H9 (cell line): Measurements from ENCODE around the gene HNRNPLL. TPM values are rescaled to one million over a fixed set of nuclear protein-coding genes. Genes with fewer than 3 reads are reported as not detected.

Experiments
- DNase-seq: peaks from one replicate; pipeline ENCODE4 v3.0.0-alpha.2; 2017
- H2AFZ ChIP-seq: one replicate; pipeline ENCODE4 v1.6.1; 2013; ENCODE audit warnings: mild to moderate bottlenecking, low read length, control low read depth, moderate library complexity
- H2AK5ac ChIP-seq: 2 replicates; pipeline ENCODE4 v1.6.1; 2013; ENCODE audit warnings: low read length, control low read depth, mixed read lengths; ENCODE audit not compliant: insufficient read length
- H2BK120ac ChIP-seq: one replicate; pipeline ENCODE4 v1.6.1; 2013; ENCODE audit warnings: low read depth, mild to moderate bottlenecking, low read length, control low read depth, inconsistent platforms; ENCODE audit not compliant: poor library complexity, severe bottlenecking
- H2BK12ac ChIP-seq: 2 replicates; pipeline ENCODE4 v1.6.1; 2013; ENCODE audit warnings: low read length, control low read depth, mixed read lengths, low read depth; ENCODE audit not compliant: insufficient read length
- H2BK15ac ChIP-seq: 2 replicates; pipeline ENCODE4 v1.6.1; 2013; ENCODE audit warnings: low read depth, low read length, control low read depth
- H2BK20ac ChIP-seq: one replicate; pipeline ENCODE4 v1.6.1; 2013; ENCODE audit warnings: low read depth, mild to moderate bottlenecking, low read length, control low read depth, inconsistent platforms; ENCODE audit not compliant: poor library complexity, severe bottlenecking
- H2BK5ac ChIP-seq: 2 replicates; pipeline ENCODE4 v1.6.1; 2013; ENCODE audit warnings: low read length, control low read depth, mixed read lengths; ENCODE audit not compliant: insufficient read length
- H3K14ac ChIP-seq: 2 replicates; pipeline ENCODE4 v1.6.1; 2013; ENCODE audit warnings: low read length, control low read depth; ENCODE audit not compliant: insufficient read depth
- H3K18ac ChIP-seq: 2 replicates; pipeline ENCODE4 v1.6.1; 2013; ENCODE audit warnings: low read depth, mild to moderate bottlenecking, mixed read lengths, low read length, control low read depth; ENCODE audit not compliant: insufficient read length
- H3K23ac ChIP-seq: 2 replicates; pipeline ENCODE4 v1.6.1; 2013; ENCODE audit warnings: low read length, control low read depth, mixed read lengths, low read depth; ENCODE audit not compliant: insufficient read length
- H3K23me2 ChIP-seq: 2 replicates; pipeline ENCODE4 v1.6.1; 2013; ENCODE audit warnings: low read depth, mild to moderate bottlenecking, mixed read lengths, low read length, control low read depth; ENCODE audit not compliant: insufficient read length, poor library complexity, severe bottlenecking
- H3K27ac ChIP-seq: 2 replicates; pipeline ENCODE4 v1.5.1; 2013; ENCODE audit warnings: low read length, control low read depth, mixed read lengths, low read depth; ENCODE audit not compliant: insufficient read length
- H3K27me3 ChIP-seq: 2 replicates; pipeline ENCODE4 v1.6.1; 2013; ENCODE audit warnings: low read length, control low read depth, inconsistent platforms; ENCODE audit not compliant: insufficient read depth
- H3K4ac ChIP-seq: 2 replicates; pipeline ENCODE4 v1.6.1; 2013; ENCODE audit warnings: low read depth, mild to moderate bottlenecking, control low read depth, inconsistent platforms, low read length, moderate library complexity
- H3K4me1 ChIP-seq: 2 replicates; pipeline ENCODE4 v1.6.1; 2013; ENCODE audit warnings: low read length, control low read depth, inconsistent platforms; ENCODE audit not compliant: insufficient read depth
- H3K4me2 ChIP-seq: 2 replicates; pipeline ENCODE4 v1.6.1; 2013; ENCODE audit warnings: low read length, control low read depth, mixed read lengths; ENCODE audit not compliant: insufficient read length, insufficient read depth
- H3K56ac ChIP-seq: 2 replicates; pipeline ENCODE4 v1.6.1; 2013; ENCODE audit warnings: low read depth, mild to moderate bottlenecking, mixed read lengths, low read length, control low read depth; ENCODE audit not compliant: insufficient read length
- H3K79me1 ChIP-seq: 2 replicates; pipeline ENCODE4 v1.6.1; 2013; ENCODE audit warnings: low read depth, mild to moderate bottlenecking, moderate library complexity, low read length, control low read depth, inconsistent platforms; ENCODE audit not compliant: insufficient read depth, poor library complexity, severe bottlenecking
- H3K79me2 ChIP-seq: 2 replicates; pipeline ENCODE4 v1.6.1; 2013; ENCODE audit warnings: low read length, control low read depth, inconsistent platforms; ENCODE audit not compliant: insufficient read depth
- H3K9ac ChIP-seq: 2 replicates; pipeline ENCODE4 v1.6.1; 2013; ENCODE audit warnings: low read length, control low read depth, mixed read lengths; ENCODE audit not compliant: insufficient read length; ENCODE audit errors: extremely low read depth
- H3K9me3 ChIP-seq: one replicate; pipeline ENCODE4 v1.6.1; 2013; ENCODE audit warnings: low read depth, low read length, inconsistent platforms; ENCODE audit not compliant: control insufficient read depth
- H3T11ph ChIP-seq: one replicate; pipeline ENCODE4 v1.6.1; 2013; ENCODE audit warnings: mild to moderate bottlenecking, low read length, control low read depth, inconsistent platforms
- H4K20me1 ChIP-seq: one replicate; pipeline ENCODE4 v1.6.1; 2013; ENCODE audit not compliant: control insufficient read depth, insufficient read length, insufficient read depth
- H4K5ac ChIP-seq: 2 replicates; pipeline ENCODE4 v1.6.1; 2013; ENCODE audit warnings: low read depth, mild to moderate bottlenecking, mixed read lengths, low read length, control low read depth; ENCODE audit not compliant: insufficient read length
- H4K8ac ChIP-seq: replicated peaks from 2 replicates; pipeline ENCODE4 v1.6.1; 2013; ENCODE audit warnings: low read length, control low read depth, mixed read lengths, low read depth; ENCODE audit not compliant: insufficient read length
- H4K91ac ChIP-seq: 2 replicates; pipeline ENCODE4 v1.6.1; 2013; ENCODE audit warnings: low read depth, mild to moderate bottlenecking, moderate library complexity, mixed read lengths, low read length, control low read depth; ENCODE audit not compliant: insufficient read length
- H3K27ac Mint-ChIP-seq, 3 experiments: 2 replicates in 2 of 3; 3 replicates in 1 of 3; pipeline ENCODE4 v1.8.0; 2020 to 2021; ENCODE audit warnings: mixed read lengths in 3 of 3, mild to moderate bottlenecking in 1 of 3, moderate library complexity in 1 of 3
- H3K27me3 Mint-ChIP-seq: 2 replicates; pipeline ENCODE4 v1.8.0; 2021; ENCODE audit warnings: low read depth, mild to moderate bottlenecking, moderate library complexity, mixed read lengths
- H3K36me3 Mint-ChIP-seq, 3 experiments: 2 replicates in 2 of 3; 3 replicates in 1 of 3; pipeline ENCODE4 v1.8.0; 2020 to 2021; ENCODE audit warnings: low read depth in 3 of 3, mixed read lengths in 3 of 3; ENCODE audit not compliant: insufficient read depth in 1 of 3
- H3K4me1 Mint-ChIP-seq, 2 experiments: 2 replicates each; pipeline ENCODE4 v1.8.0; 2020; ENCODE audit warnings: mixed read lengths in 2 of 2
- H3K4me3 Mint-ChIP-seq, 2 experiments: 2 replicates in 1 of 2; 3 replicates in 1 of 2; pipeline ENCODE4 v1.8.0; 2020 to 2021; ENCODE audit warnings: mild to moderate bottlenecking in 2 of 2, mixed read lengths in 2 of 2, moderate library complexity in 1 of 2
- H3K9me3 Mint-ChIP-seq, 2 experiments: 2 replicates in 1 of 2; 3 replicates in 1 of 2; pipeline ENCODE4 v1.8.0; 2020; ENCODE audit warnings: mild to moderate bottlenecking in 2 of 2, mixed read lengths in 2 of 2, moderate library complexity in 1 of 2
- WGBS: extraction: QIAGEN DNeasy Blood & Tissue Kit; methylation state at CpG from one replicate; pipeline ENCODE4 v1.1.7; 2013; ENCODE audit warnings: missing lambda C conversion rate, low lambda C conversion rate, mixed read lengths; ENCODE audit not compliant: insufficient read length; ENCODE audit errors: extremely low coverage; 5-methylcytosine and 5-hydroxymethylcytosine counted together
- total RNA-seq: library from RNA; stranded (reverse); gene quantifications from 2 replicates; pipeline ENCODE4 v1.2.1, GENCODE V29; 2021
- TF ChIP-seq, protein P1 (sequence below): fragments of 200-600 bp; sonication (generic); conservative IDR thresholded peaks from 3 replicates; pipeline ENCODE4 v1.8.0; 2021; ENCODE audit warnings: antibody characterized with exemption, mild to moderate bottlenecking

HNRNPLL gene
- total RNA-seq, 1 experiment from 2014 or later: 52.3 TPM

DNA sequence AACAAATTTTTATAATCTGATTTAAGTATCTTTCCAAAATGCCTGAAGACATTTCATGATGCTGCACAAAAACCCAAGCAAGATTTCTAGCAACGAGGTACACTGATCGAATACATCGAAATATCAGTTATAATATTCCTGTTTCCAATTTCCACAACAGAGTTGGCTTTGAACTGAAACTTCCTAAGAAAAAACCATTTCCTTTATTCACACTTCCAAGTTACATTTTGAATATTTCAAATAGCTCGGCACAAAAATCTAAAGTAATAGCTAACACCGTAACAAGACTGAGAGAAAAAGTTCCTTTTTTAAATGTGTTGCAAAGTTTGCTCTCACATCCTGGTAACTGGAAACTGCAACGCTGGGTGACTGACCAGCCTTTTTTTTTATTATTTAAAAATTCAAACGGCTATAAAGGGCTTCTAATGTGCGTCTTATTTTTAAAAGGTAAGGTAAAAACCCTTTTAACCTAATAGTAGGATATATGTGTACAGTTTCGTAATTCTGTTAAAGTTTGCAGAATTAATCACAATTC lies 1.7 kb downstream of the HNRNPLL start:
- H2BK12ac ChIP-seq: no peak overlapping the region
- peaks cover 44% of the 10 kb centered on the region; the same call in 1 of the 2 replicates for H3K79me2 ChIP-seq
- H2BK20ac ChIP-seq: no peak overlapping the region
- no CpG with 5 or more reads among the region's 9 CpGs for WGBS
- Mint-ChIP-seq H3K36me3 (0 out of 7 replicates have a peak, but pooled peaks cover 0 to 5% (median 0%) of the 10 kb centered on the region in 3 experiments), H3K9me3 (no peaks in the 10 kb centered on the region), H3K4me1 (peaks cover 53 to 54% of the 10 kb centered on the region in 2 experiments), H3K4me3 (peak overlapping the region; percentile 86 to 94), H3K27ac (peak overlapping the region; percentile 39 to 92 (median 84); a peak in 4 of 7 replicates), H3K27me3 (no peaks in the 10 kb centered on the region)
- no peak overlapping the region for H3K18ac ChIP-seq
- no peaks in the 10 kb centered on the region for H3K27me3 ChIP-seq
- no peak overlapping the region for H3K23ac ChIP-seq
- peaks cover 2% of the 10 kb centered on the region for H3K79me1 ChIP-seq
- H3K23me2 ChIP-seq: peaks cover 11% of the 10 kb centered on the region
- no peak overlapping the region for H3T11ph ChIP-seq
- no peak overlapping the region for H2AFZ ChIP-seq
- H2AK5ac ChIP-seq: no peak overlapping the region
- H2BK5ac ChIP-seq: no peak overlapping the region
- no peak overlapping the region for H4K5ac ChIP-seq
- H4K91ac ChIP-seq: no peak overlapping the region
- TF ChIP-seq, protein P1, sequence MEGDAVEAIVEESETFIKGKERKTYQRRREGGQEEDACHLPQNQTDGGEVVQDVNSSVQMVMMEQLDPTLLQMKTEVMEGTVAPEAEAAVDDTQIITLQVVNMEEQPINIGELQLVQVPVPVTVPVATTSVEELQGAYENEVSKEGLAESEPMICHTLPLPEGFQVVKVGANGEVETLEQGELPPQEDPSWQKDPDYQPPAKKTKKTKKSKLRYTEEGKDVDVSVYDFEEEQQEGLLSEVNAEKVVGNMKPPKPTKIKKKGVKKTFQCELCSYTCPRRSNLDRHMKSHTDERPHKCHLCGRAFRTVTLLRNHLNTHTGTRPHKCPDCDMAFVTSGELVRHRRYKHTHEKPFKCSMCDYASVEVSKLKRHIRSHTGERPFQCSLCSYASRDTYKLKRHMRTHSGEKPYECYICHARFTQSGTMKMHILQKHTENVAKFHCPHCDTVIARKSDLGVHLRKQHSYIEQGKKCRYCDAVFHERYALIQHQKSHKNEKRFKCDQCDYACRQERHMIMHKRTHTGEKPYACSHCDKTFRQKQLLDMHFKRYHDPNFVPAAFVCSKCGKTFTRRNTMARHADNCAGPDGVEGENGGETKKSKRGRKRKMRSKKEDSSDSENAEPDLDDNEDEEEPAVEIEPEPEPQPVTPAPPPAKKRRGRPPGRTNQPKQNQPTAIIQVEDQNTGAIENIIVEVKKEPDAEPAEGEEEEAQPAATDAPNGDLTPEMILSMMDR: no peak
- DNase-seq: no peak
- H3K9me3 ChIP-seq: no peaks in the 10 kb centered on the region
- peaks cover 6% of the 10 kb centered on the region for H3K4me1 ChIP-seq
- no peak overlapping the region for H3K27ac ChIP-seq
- H2BK15ac ChIP-seq: no peak overlapping the region
- peak overlapping the region; percentile 90 for H3K9ac ChIP-seq
- H4K8ac ChIP-seq: no peak overlapping the region
- no peak overlapping the region for H3K14ac ChIP-seq
- H2BK120ac ChIP-seq: no peak overlapping the region
- no peaks in the 10 kb centered on the region for H4K20me1 ChIP-seq
- H3K4me2 ChIP-seq: peak overlapping the region; percentile 77
- no peak overlapping the region for H3K4ac ChIP-seq
- H3K56ac ChIP-seq: no peak overlapping the region
